Astrocyte (in vitro differentiated cells and primary cell): ENCODE measurements around the gene DSE. TPM values are rescaled to one million over a fixed set of nuclear protein-coding genes. Genes with fewer than 3 reads are reported as not detected.
A peak's percentile ranks its signal among the peaks of the same experiment; 100 is the strongest.

Experiments
- DNase-seq: peaks from one replicate; pipeline ENCODE4 v3.0.0-alpha.2; 2010; ENCODE audit warnings: low read depth
- FAIRE-seq: peaks from 2 replicates; lab custom pipeline; 2011; peaks lifted over from hg19 to GRCh38; lab: Jason Lieb, UNC
- H2AFZ ChIP-seq: 2 replicates; pipeline ENCODE4 v1.6.0; 2012; ENCODE audit warnings: low read depth, low read length, inconsistent platforms
- H3K27ac ChIP-seq: 2 replicates; pipeline ENCODE4 v1.5.1; 2011; ENCODE audit warnings: low read depth, low read length, inconsistent platforms
- H3K27me3 ChIP-seq: 2 replicates; pipeline ENCODE4 v1.6.0; 2011; ENCODE audit warnings: low read length, inconsistent platforms; ENCODE audit not compliant: insufficient read depth
- H3K36me3 ChIP-seq: 2 replicates; pipeline ENCODE4 v1.5.1; 2011; ENCODE audit warnings: low read length, inconsistent platforms; ENCODE audit not compliant: insufficient read depth
- H3K4me1 ChIP-seq: 2 replicates; pipeline ENCODE4 v1.5.1; 2011; ENCODE audit warnings: low read length, inconsistent platforms; ENCODE audit not compliant: insufficient read depth
- H3K4me2 ChIP-seq: 2 replicates; pipeline ENCODE4 v1.6.0; 2012; ENCODE audit warnings: low read length, inconsistent platforms
- H3K4me3 ChIP-seq: 2 replicates; pipeline ENCODE4 v1.5.1; 2011; ENCODE audit warnings: low read depth, mild to moderate bottlenecking, low read length, inconsistent platforms; ENCODE audit not compliant: insufficient read depth
- H3K79me2 ChIP-seq: 2 replicates; pipeline ENCODE4 v1.6.0; 2012; ENCODE audit warnings: mild to moderate bottlenecking, low read length, inconsistent platforms; ENCODE audit not compliant: insufficient read depth
- H3K9ac ChIP-seq: 2 replicates; pipeline ENCODE4 v1.6.0; 2012; ENCODE audit warnings: mild to moderate bottlenecking, low read length, inconsistent platforms
- H3K9me3 ChIP-seq: 2 replicates; pipeline ENCODE4 v1.5.1; 2012; ENCODE audit warnings: low read depth, mild to moderate bottlenecking, low read length, inconsistent platforms; ENCODE audit not compliant: insufficient read depth
- H4K20me1 ChIP-seq: 2 replicates; pipeline ENCODE4 v1.6.0; 2012; ENCODE audit warnings: low read length, inconsistent platforms; ENCODE audit not compliant: insufficient read depth
- H3K27ac Mint-ChIP-seq: one replicate; pipeline ENCODE4 v1.8.0; 2021; ENCODE audit warnings: mild to moderate bottlenecking, mixed read lengths; ENCODE audit not compliant: unreplicated experiment
- H3K27me3 Mint-ChIP-seq: one replicate; pipeline ENCODE4 v1.8.0; 2021; ENCODE audit warnings: low read depth, mixed read lengths; ENCODE audit not compliant: unreplicated experiment
- H3K36me3 Mint-ChIP-seq: one replicate; pipeline ENCODE4 v1.8.0; 2021; ENCODE audit warnings: low read depth, mixed read lengths; ENCODE audit not compliant: unreplicated experiment
- H3K4me1 Mint-ChIP-seq: one replicate; pipeline ENCODE4 v1.8.0; 2021; ENCODE audit warnings: low read depth, mixed read lengths; ENCODE audit not compliant: unreplicated experiment
- H3K4me3 Mint-ChIP-seq: one replicate; pipeline ENCODE4 v1.8.0; 2021; ENCODE audit warnings: mild to moderate bottlenecking, moderate library complexity, mixed read lengths; ENCODE audit not compliant: unreplicated experiment
- H3K9me3 Mint-ChIP-seq: one replicate; pipeline ENCODE4 v1.8.0; 2021; ENCODE audit warnings: mild to moderate bottlenecking, mixed read lengths; ENCODE audit not compliant: unreplicated experiment
- CTCF ChIP-seq: IDR thresholded peaks from 2 replicates; pipeline ENCODE4 v1.5.1; 2011; ENCODE audit warnings: low read depth, mild to moderate bottlenecking, inconsistent platforms, low read length, moderate library complexity; ENCODE audit not compliant: insufficient read depth
- EZH2 ChIP-seq: IDR thresholded peaks from 2 replicates; pipeline ENCODE4 v1.6.1; 2012; ENCODE audit warnings: mild to moderate bottlenecking, low read length, inconsistent platforms; ENCODE audit not compliant: insufficient read depth
- total RNA-seq: library from RNA; stranded (reverse); gene quantifications from 2 replicates; pipeline ENCODE4 v1.2.1, GENCODE V29; 2021

The DSE gene
- total RNA-seq, 1 donor from 2014 or later = 83.2 TPM

GRCh38 chr6:116364321-116364720 lies 6.4 kb upstream of the DSE start:
- Histone ChIP-seq H3K9ac (no peak overlapping the region), H3K79me2 (no peaks in the 10 kb centered on the region), H3K4me1 (peaks cover 11% of the 10 kb centered on the region), H3K9me3 (no peaks in the 10 kb centered on the region), H3K4me2 (no peak overlapping the region), H3K4me3 (no peak overlapping the region), H4K20me1 (no peaks in the 10 kb centered on the region), H2AFZ (no peak overlapping the region), H3K27me3 (no peaks in the 10 kb centered on the region), H3K36me3 (no peaks in the 10 kb centered on the region), H3K27ac (no peak overlapping the region)
- Mint-ChIP-seq H3K27ac (peak overlapping the region; percentile 26), H3K9me3 (no peaks in the 10 kb centered on the region), H3K27me3 (no peaks in the 10 kb centered on the region), H3K36me3 (no peaks in the 10 kb centered on the region), H3K4me1 (peaks cover 22% of the 10 kb centered on the region), H3K4me3 (no peak overlapping the region)
- no peak for DNase-seq
- no peak for FAIRE-seq
- no peak for TF ChIP-seq EZH2
- TF ChIP-seq CTCF = no peak

GRCh38 chr6:116365743-116366142 lies 5.0 kb upstream of the DSE start:
- Histone ChIP-seq H3K79me2 (peaks cover 4% of the 10 kb centered on the region), H3K27ac (no peak overlapping the region), H3K4me3 (no peak overlapping the region), H3K9me3 (no peaks in the 10 kb centered on the region), H3K4me1 (peaks cover 11% of the 10 kb centered on the region), H3K36me3 (no peaks in the 10 kb centered on the region), H2AFZ (no peak overlapping the region), H3K27me3 (no peaks in the 10 kb centered on the region), H4K20me1 (no peaks in the 10 kb centered on the region), H3K9ac (no peak overlapping the region), H3K4me2 (no peak overlapping the region)
- peaks cover 29% of the 10 kb centered on the region for H3K4me1 Mint-ChIP-seq
- H3K36me3 Mint-ChIP-seq = no peaks in the 10 kb centered on the region
- no peaks in the 10 kb centered on the region for H3K27me3 Mint-ChIP-seq
- no peak for DNase-seq
- FAIRE-seq = no peak
- peak overlapping the region; percentile 27 for H3K4me3 Mint-ChIP-seq
- TF ChIP-seq EZH2 = no peak
- TF ChIP-seq CTCF = no peak
- H3K27ac Mint-ChIP-seq = no peak overlapping the region
- no peaks in the 10 kb centered on the region for H3K9me3 Mint-ChIP-seq

- Mint-ChIP-seq H3K4me1 (peaks cover 29% of the 10 kb centered on the region), H3K27me3 (no peaks in the 10 kb centered on the region), H3K27ac (no peak overlapping the region), H3K4me3 (no peak overlapping the region), H3K36me3 (no peaks in the 10 kb centered on the region), H3K9me3 (no peaks in the 10 kb centered on the region)
- Histone ChIP-seq H3K4me3 (no peak overlapping the region), H3K9me3 (no peaks in the 10 kb centered on the region), H3K27ac (no peak overlapping the region), H3K79me2 (peaks cover 4% of the 10 kb centered on the region), H2AFZ (no peak overlapping the region), H3K9ac (no peak overlapping the region), H3K36me3 (no peaks in the 10 kb centered on the region), H3K4me1 (peaks cover 11% of the 10 kb centered on the region), H4K20me1 (no peaks in the 10 kb centered on the region), H3K4me2 (no peak overlapping the region), H3K27me3 (no peaks in the 10 kb centered on the region)
- DNase-seq (no peak), FAIRE-seq (no peak)
- no peak for TF ChIP-seq CTCF
- TF ChIP-seq EZH2 = no peak
Observed at GRCh38 chr6:116366740-116367275, 3.9 kb upstream of the DSE start.
